AG09319 (cell line): ENCODE measurements around the gene IFIT2.

Experiments
- DNase-seq: peaks from one replicate; pipeline ENCODE4 v3.0.0-alpha.2; 2010; ENCODE audit warnings: low read depth; ENCODE audit errors: extremely low read depth
- CTCF ChIP-seq: IDR thresholded peaks from 2 replicates; pipeline ENCODE4 v1.5.1; 2011; ENCODE audit warnings: low read depth, mild to moderate bottlenecking, inconsistent platforms, low read length, moderate library complexity

The IFIT2 gene

GRCh38 chr10:89297356-89297755, 4.5 kb upstream of the IFIT2 start:
- no peak for DNase-seq

GRCh38 chr10:89297791-89298190, 4.1 kb upstream of the IFIT2 start:
- no peak for DNase-seq
- TF ChIP-seq CTCF, result no peak

More at GRCh38 chr10:89297356-89297755, 4.5 kb upstream of the IFIT2 start:
- no peak for TF ChIP-seq CTCF

- no peak for DNase-seq
- TF ChIP-seq CTCF, result no peak
Observed at GRCh38 chr10:89299031-89299430, 2.8 kb upstream of the IFIT2 start.

GRCh38 chr10:89301232-89301631, 614 bp upstream of the IFIT2 start:
- no peak for DNase-seq
- no peak for TF ChIP-seq CTCF

GRCh38 chr10:89302625-89303024, 779 bp downstream of the IFIT2 start:
- no peak for DNase-seq
- TF ChIP-seq CTCF, result no peak

- no peak for DNase-seq
- TF ChIP-seq CTCF, result no peak
Observed at GRCh38 chr10:89303161-89303560, 1.3 kb downstream of the IFIT2 start.

- DNase-seq, result no peak
- TF ChIP-seq CTCF, result no peak
Observed at GRCh38 chr10:89304026-89304425, 2.2 kb downstream of the IFIT2 start.
